Stimulated activated CD4-positive, alpha-beta T cell treated with anti-CD3 and anti-CD28 coated beads, Interleukin-1b, Interleukin-23, amount 100 ng/mL, for 4 hours (primary cell): ENCODE measurements around the gene FAM117B.
"Not testable (repeated sequence)": the region's sequence is repeated elsewhere in the genome, so short reads cannot be mapped to it uniquely, and the experiment has no call there.

Experiments
- DNase-seq, 2 donors: peaks; one replicate each; pipeline ENCODE4 v3.0.0-alpha.2; 2020; ENCODE audit warnings: low read depth in 2 of 2

The FAM117B gene

DNA sequence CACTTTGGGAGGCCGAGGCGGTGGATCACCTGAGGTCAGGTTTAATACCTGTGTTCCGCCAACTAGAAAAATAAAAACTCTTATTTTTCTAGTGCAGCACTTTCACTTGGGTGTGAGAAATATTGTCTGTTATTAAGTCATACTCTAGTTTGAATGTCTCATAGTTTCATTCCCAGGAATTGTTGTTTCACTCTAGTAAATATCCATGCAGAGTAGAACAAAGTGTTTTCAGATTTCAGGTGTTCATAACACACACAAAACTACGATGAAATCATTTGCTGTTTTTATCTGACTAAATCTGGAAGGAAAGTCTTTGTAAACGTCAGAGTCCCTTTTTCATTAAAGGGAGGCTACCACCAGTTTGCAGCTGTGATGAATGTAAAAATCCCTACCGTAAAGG is 4.0 kb downstream of the FAM117B start:
- no peak for DNase-seq

DNA sequence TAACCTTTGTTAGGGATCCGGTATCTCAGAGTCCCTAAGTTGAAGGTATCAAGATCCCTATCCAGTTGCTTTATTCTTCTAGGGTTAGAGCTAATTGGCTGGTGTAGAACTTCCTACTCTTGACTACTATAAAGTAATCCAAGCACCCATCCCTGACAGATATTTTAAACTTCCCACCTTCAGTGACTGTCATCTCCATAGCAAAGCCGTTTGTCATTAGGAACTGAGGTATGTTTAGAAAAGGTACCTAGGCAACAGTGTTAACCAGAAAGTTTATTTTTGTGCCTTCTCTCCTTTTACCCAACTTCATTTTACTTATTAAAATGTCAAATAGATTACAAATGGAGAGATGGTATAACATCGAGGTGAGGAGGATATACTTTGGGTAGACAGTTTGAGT is 4.5 kb downstream of the FAM117B start:
- DNase-seq = no peak

- no peak for DNase-seq
Observed at GRCh38 chr2:202642567-202642966, 7.8 kb downstream of the FAM117B start.

DNA sequence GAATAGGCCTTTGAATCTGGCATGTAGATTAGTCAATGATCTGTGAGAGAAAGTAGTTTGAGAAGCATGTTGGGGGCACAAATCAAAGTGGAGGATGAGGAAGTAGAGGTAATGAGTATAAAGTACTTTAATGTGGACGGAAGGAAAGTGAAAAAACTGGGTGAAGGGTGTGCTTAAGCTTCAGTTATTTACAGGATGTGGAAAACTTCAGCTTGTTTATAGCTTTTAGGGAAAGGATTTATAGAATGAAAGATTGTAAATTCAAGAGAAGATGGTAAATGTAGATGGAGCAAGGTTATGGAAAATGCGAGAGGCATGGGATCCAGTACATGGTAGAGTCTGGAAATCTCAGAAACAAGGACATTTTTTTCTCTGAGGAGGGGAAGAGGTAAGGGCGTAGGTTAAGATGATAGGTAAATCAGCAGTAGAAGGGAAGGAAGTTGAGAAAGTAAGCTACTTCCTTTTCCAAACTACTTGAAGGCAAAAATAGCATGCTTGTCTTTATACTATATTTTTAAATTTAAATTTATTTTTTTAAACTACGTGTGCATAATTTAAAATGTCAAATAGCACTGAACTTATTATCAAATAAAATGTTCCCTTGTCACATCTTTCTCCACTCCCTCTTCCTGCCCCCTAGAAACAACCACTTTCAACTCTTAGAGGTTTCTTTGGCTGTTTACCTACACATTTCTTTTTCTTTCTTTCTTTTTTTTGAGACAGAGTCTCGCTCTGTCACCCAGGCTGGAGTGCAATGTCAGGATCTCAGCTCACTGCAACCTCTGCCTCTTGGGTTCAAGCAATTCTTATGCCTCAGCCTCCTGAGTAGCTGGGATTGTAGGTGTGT is 8.5 kb downstream of the FAM117B start:
- DNase-seq = no peak

- DNase-seq = no peak
Observed at GRCh38 chr2:202652119-202652518, 17.4 kb downstream of the FAM117B start.

- no peak for DNase-seq
Observed at GRCh38 chr2:202653890-202654289, 19.1 kb downstream of the FAM117B start.

GRCh38 chr2:202657876-202658275 is 23.1 kb downstream of the FAM117B start:
- DNase-seq = no peak

GRCh38 chr2:202660796-202661195 is 26.0 kb downstream of the FAM117B start:
- no peak for DNase-seq

GRCh38 chr2:202669841-202670240 is 35.1 kb downstream of the FAM117B start:
- DNase-seq = no peak

DNA sequence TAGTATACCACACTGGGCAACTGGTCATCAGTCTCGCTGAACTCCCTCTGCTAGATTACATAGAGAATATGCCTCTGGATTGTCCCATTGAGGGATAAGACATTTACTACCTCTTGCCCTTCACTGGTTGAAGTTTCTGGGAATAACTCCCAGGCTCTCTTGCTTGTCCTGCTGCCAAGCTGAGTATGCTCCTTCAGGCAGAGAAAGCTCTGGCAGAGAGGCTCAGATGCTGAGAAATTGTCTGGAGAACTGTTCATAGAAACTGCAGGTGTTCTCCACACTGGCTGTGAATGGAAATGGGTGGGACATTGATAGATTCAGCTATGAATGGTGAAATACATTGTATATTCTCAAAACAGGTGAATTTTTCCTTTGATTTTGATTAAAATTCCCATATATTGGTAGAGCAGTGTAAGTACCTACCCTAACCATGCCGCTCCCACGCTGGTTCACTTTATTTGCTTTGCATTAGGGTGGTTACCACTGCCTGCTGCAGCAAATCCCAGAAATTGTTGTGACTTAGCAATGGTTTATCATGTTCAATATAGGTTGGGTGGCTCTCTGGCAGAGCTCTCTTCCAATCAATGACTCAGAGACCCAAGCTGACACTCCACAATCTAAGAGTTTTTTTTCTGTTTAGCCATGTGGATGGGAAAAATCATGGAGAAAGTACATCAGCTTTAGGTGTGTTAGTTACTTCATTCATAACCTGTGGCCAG is 36.7 kb downstream of the FAM117B start:
- no peak for DNase-seq

DNA sequence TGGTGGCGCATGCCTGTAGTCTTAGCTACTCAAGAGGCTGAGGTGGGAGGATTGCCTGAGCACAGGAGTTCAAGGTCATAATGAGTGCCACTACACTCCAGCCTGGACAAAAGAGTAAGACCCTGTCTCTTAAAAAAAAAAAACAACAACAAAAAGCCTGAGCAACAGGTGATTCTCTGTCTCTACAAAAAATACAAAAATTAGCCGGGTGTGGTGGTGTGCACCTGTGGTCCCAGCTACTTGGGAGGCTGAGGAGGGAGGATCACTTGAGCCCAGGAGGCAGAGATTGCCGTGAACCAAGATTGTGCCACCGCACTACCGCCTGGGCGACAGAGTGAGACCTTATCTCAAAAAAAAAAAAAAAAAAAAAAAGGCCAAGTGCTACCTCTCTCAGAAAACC is 40.3 kb downstream of the FAM117B start:
- not testable (repeated sequence) for DNase-seq

DNA sequence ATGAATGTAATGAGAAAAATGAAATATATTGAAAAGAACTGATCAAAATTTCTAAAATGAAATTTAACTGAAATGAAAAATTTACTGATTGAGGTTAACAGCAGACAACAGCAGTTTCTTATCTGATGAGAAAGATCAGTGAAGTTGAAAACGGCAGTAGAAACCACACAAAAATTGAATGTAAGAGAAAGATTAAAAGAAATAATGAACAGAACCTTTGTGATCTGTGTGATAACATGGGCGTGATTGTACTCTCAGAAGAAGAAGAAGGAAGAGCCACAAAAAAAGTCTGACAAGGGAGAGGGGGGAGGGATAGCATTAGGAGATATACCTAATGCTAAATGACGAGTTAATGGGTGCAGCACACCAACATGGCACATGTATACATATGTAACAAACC is 45.2 kb downstream of the FAM117B start:
- DNase-seq = no peak

- no peak for DNase-seq
Observed at GRCh38 chr2:202680512-202680911, 45.7 kb downstream of the FAM117B start.

- no peak for DNase-seq
Observed at GRCh38 chr2:202681688-202682205, 47.0 kb downstream of the FAM117B start.

GRCh38 chr2:202682274-202682673 is 47.5 kb downstream of the FAM117B start:
- DNase-seq = no peak

GRCh38 chr2:202687276-202687675 is 52.5 kb downstream of the FAM117B start:
- DNase-seq = no peak

GRCh38 chr2:202689459-202689858 is 54.7 kb downstream of the FAM117B start:
- DNase-seq = no peak

DNA sequence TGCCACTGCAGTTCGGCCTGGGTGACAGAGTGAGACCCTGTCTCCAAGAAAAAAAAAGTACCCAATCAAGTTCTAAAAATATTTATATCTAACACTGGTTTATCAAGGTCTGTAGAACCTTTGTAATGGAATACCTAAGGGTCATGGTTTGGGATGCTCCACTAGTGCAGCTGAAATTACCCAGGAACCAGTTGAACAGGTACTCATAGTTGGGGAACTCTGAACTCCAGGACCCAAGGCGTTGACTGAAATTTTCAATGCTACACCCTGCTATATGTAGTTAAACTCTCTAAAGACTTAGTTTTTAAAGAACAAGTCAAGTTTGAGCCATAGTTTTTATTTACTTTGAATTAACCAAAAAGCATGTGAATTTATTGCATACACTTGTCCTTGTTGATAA is 55.1 kb downstream of the FAM117B start:
- DNase-seq = no peak

DNA sequence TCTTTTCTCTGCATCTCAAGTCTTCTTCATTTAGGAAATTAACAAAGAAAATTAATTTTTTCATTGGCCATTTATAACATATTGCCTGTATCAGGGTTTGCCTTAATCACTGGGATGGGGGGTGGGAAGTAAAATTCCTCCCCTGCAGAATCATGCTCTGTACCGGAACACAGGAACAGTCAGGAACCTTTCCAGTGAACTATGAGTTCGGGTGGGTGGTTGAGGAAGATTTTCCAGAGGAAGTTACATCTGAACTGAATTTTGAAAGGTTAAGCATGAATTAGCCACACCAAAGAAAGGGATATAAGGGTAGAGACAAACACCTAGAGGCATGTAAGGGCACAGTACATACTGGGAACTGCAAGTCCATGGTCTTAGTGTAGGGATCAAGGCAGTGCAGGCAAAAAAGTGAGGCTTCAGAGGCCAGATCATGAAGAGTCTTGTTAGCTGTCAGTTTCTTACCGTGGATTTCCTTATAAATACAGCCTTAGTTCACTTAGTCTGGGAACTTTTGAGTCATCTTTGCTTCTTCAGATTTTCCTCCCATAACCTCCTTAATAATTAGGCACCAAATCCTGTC is 55.6 kb downstream of the FAM117B start:
- no peak for DNase-seq

DNA sequence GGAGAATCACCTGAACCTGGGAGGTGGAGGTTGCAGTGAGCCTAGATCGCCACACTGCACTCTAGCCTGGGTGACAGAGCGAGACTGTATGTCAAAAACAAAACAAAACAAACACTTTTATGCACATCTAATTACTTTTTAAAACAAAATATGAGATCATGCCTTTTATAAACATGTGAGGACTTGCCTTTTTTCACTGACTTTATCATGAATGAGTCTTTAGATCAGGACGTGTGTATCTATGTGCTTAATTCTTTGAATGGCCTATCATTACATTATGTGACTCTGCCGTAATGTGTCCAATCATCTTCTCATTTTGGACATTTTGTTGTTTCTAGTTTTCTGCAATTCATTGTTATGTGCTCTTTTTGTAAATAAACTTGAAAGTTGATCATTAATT is 58.7 kb downstream of the FAM117B start:
- DNase-seq = no peak

- no peak for DNase-seq
Observed at GRCh38 chr2:202695166-202695565, 60.4 kb downstream of the FAM117B start.

DNA sequence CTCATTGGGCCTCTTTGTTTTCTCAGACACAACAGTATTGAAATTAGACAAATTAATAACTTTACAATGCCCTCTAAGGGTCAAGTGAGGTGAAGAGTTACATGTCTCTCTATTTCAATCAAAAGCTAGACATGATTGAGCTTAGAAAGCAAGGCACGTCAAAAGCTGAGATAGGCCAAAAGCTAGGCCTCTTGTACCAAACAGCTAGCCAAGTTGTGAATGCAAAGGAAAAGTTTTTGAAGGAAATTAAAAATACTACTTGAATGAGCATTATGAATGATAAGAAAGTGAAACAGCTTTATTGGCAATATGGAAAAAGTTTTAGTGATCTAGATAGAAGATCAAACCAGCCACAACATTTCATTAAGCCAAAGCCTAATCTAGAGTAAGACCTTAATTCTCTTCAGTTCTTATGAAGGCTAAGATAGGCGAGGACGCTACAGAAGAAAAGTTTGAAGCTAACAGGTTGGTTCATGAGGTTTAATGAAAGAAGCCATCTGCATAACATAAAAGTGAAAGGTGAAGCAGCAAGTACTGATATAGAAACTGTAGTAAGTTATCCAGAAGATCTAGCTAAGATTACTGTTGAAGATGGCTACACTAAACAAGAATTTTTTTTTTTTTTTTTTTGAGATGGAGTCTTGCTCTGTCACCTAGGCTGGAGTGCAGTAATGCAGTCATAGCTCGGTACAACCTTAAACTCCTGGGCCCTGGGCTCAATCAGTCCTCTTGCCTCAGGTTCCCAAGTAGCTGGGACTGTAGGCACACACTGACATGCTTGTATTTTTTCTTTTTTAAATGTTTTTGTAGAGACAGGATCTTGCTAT is 65.5 kb downstream of the FAM117B start:
- no peak for DNase-seq
